ENCODE data around the gene MS4A4E. TPM values are rescaled to one million over a fixed set of nuclear protein-coding genes. Genes with fewer than 3 reads are reported as not detected.
"Not testable (repeated sequence)": the region's sequence is repeated elsewhere in the genome, so short reads cannot be mapped to it uniquely, and the experiment has no call there.

Gene MS4A4E
- total RNA-seq, 1 donor = not detected

DNA sequence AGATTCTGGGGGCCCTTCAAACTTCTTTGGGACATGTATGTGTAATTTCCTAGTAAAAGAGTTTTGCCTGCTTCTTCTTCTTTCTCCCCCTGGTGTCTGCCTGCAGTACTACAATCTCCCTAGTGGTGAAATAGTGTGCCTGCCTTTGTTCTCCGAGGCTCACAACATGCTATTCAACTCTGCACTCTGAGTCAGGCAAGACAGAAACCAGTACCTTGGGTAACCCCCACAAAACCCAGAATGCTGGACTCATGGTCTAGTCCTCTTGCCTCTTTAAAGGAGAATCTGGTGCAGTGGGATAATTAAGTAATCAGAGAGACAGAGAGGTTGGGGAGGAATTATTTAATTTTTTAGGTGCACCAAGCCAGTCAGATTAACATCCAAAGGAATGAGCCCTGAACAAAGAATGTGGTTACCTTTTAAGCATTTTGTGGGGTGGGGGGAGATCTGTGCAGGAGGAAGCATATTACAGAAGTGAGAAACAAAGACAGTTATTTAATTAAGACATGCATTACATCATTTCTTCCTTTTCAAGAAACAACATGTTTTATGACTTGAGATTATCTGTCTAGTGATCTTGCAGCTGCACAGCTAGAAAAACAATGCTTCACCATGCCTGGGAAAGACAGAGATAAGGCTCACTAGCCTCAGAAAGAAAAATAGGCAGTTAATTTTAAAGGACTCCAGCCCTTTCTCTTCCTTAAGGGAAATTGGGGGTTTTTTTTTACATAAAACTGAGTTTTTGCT lies 49.1 kb downstream of the MS4A4E start:
- no peak overlapping the region for H3K4me3 ChIP-seq (ENCODE audit: low read depth, low read length)
- peak; percentile 37 for DNase-seq (ENCODE audit: low read depth)
- TF ChIP-seq, protein P1, sequence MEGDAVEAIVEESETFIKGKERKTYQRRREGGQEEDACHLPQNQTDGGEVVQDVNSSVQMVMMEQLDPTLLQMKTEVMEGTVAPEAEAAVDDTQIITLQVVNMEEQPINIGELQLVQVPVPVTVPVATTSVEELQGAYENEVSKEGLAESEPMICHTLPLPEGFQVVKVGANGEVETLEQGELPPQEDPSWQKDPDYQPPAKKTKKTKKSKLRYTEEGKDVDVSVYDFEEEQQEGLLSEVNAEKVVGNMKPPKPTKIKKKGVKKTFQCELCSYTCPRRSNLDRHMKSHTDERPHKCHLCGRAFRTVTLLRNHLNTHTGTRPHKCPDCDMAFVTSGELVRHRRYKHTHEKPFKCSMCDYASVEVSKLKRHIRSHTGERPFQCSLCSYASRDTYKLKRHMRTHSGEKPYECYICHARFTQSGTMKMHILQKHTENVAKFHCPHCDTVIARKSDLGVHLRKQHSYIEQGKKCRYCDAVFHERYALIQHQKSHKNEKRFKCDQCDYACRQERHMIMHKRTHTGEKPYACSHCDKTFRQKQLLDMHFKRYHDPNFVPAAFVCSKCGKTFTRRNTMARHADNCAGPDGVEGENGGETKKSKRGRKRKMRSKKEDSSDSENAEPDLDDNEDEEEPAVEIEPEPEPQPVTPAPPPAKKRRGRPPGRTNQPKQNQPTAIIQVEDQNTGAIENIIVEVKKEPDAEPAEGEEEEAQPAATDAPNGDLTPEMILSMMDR (IDR thresholded peaks at IDR 0.05; ENCODE audit: insufficient read depth, low read depth, low read length) = peak; percentile 84

DNA sequence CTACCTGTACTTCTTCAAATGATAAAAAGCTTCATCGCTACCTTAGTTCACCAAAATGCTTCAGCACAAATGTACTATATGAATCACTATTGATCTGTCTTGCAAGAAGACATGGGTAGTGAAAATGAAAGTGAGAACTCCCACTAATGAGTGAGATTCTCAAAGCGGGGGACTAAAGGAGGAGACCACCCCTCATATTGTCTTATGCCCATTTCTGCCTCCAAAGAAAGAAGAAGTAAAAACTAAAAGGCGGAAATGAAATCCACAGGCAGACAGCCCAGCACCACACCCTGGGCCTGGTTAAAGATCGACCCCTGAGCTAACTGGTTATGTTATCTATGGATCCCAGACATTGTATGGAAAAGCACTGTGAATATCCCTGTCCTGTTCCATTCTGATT lies 50.4 kb downstream of the MS4A4E start:
- DNase-seq (ENCODE audit: low read depth); H3K4me3 ChIP-seq (ENCODE audit: low read depth, low read length): not testable (repeated sequence)

DNA sequence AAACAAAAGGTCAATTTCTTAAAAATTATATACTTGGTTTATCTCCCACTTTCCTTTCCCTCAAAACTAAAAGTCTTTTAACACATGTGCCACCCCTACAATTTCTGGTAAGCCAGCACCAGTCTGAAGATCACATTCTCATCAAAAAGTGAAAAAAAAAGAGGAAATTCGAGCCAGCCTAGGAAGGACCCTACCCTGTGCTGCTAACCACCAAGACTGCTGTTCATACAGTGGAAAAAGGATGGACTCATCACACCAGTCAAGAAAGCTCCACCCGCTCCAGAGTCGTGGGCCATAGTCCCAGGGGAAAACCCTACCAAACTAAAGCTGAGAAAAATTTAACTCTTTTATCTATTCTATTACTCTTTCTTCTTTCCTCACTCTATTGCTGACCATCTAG lies 54.5 kb downstream of the MS4A4E start:
- not testable (repeated sequence) for H3K4me3 ChIP-seq (ENCODE audit: low read depth, low read length); DNase-seq (ENCODE audit: low read depth)

DNA sequence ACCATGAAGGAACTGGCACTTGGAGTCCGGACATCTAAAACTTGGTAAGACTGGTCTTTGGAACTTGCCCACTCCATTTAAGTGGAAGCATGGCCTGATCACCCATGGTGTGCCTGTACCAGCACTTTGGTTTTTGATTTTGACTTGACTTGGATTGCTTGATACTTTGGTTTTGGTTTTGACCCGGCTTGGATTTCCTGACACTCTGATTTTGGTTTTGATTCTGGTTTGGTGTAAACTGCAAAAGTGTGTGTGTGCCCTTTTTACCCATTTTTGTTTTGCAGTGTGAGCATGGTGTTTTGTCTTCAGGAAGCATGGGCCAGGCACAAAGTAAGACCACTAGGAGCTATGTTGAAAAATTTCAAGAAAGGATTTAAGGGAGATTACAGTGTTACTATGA lies 56.8 kb downstream of the MS4A4E start:
- not testable (repeated sequence) for DNase-seq (ENCODE audit: low read depth); H3K4me3 ChIP-seq (ENCODE audit: low read depth, low read length)

DNA sequence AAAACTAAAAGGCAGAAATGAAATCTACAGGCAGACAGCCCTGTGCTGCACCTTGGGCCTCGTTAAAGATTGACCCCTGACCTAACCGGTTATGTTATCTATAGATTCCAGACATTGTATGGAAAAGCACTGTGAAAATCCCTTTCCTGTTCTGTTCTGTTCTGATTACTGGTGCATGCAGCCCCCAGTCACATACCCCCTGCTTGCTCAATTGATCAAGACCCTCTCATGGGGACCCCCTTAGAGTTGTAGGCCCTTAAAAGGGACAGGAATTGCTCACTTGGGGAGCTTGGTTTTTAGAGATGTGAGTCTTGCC lies 57.5 kb downstream of the MS4A4E start:
- not testable (repeated sequence) for DNase-seq (ENCODE audit: low read depth); H3K4me3 ChIP-seq (ENCODE audit: low read depth, low read length)

DNA sequence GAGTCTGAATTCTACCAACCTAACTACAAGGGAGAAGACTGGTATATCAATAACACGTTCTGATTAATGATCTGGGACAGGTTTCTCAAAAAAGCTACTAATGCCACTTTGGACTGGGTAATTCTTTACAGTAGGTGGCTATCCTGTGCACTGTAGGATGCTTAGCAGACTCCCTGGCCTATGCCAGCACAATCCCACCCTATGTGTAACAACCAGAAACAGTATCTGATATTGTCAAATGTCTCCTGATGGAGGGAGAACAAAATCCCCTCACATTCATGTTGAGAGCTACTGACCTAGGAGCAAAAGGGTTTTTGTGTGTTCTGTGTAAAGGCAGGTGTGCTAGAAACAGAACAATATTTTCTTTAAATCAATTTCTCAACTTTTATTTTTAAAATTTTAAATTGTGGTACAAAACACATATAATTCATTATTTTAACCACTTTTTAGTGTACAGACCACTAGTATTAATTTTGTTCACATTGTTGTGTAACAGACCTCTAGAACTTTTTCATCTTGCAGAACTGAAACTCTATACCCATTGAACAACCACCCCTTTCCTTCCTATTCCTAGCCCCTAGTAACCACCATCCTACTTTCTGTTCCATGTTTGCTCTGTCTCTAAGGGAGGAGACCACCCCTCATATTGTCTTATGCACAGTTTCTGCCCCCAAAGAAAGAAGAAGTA lies 58.0 kb downstream of the MS4A4E start:
- no peak for DNase-seq (ENCODE audit: low read depth)
- H3K4me3 ChIP-seq (ENCODE audit: low read depth, low read length) = no peak overlapping the region
- TF ChIP-seq, protein P1 (IDR thresholded peaks at IDR 0.05; ENCODE audit: insufficient read depth, low read depth, low read length) = no peak

DNA sequence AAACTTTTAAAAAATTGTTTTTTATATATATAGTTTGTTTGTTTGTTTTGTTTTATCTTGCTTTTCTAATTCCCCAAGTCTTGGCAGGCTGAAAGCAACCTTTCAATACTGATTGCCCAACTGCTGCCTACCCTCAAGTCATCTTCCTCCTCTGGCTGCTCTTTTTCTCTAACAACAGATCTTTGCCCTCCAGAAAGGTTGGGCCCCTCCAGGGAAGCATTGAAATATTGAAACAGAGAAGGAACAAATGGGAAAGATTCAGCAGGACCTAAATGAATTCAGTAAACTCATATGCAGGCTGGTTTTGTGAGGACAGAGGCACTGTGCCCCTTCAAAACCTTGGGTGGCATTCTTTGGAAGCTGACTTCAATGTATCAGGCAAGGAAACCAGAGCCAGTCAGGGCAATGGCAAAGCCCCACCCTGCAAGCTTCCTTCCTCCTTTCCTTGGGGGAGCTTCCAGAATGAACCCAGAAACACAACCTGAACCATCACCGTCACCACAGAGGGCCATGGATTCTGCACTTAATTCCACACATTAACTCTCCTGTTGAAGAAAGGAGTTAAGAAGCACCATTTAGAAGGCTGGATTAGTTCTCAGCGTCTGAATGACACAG lies 59.2 kb downstream of the MS4A4E start:
- no peak overlapping the region for H3K4me3 ChIP-seq (ENCODE audit: low read depth, low read length)
- TF ChIP-seq, protein P1 (IDR thresholded peaks at IDR 0.05; ENCODE audit: insufficient read depth, low read depth, low read length) = no peak
- DNase-seq (ENCODE audit: low read depth) = no peak

DNA sequence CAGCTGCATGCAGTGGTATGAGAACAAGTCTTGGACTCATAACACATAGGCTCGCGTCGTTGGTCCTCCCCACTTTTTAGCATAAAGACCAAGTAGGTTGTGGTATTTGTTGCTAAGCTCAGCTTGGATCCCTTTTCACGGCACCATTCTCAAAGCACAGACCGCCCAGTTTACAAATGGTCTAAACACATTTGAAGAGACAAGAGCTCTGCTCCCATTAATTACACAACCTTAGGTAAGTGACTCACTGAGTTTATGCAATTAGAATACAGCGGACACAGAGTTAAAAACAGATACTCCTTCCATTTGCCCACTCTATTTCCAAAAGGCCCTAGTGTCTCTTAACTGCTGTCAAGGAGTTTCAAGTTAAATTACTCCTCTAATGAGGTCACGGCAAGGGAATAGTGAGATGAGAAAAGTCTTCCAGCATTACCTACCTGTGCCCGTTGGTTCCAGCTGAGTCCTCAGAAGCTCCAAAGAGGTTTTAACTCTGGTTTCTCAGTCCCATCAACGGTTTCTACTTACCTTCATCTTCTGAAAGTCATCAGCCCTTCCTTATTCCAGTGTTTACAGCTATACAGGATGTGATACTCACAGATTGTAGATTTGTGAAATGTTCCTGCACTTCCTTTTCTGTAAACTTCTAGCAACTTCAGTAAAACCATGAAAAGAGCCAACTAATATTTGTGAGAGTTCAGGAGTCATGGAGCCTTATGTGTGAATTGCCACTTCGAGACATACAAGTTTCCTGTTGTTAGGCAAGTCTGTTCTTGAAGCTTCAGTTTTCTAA lies 60.2 kb downstream of the MS4A4E start, which contains the start of gene MS4A6A:
Gene MS4A6A, minus strand, starts transcription at position 543 of the 790 bp plus-strand sequence. CDS start 1,356 bp downstream, outside the sequence.
- no peak for DNase-seq (ENCODE audit: low read depth)
- no peak within 1 kb of the TSS for H3K4me3 ChIP-seq (ENCODE audit: low read depth, low read length)
- TF ChIP-seq, protein P1 (IDR thresholded peaks at IDR 0.05; ENCODE audit: insufficient read depth, low read depth, low read length) = no peak

Data from fibroblast of villous mesenchyme (primary cell).